Effector memory CD4-positive, alpha-beta T cell (primary cell): ENCODE data around the gene DISC1.

Source experiments
- DNase-seq, 3 donors: peaks; one replicate each; pipeline ENCODE4 v3.0.0-alpha.2; 2020
- H3K27ac ChIP-seq: 2 replicates; pipeline ENCODE4 v1.7.0; 2013; ENCODE audit warnings: mild to moderate bottlenecking, low read length, moderate library complexity; ENCODE audit not compliant: insufficient read depth, poor library complexity, severe bottlenecking
- H3K27me3 ChIP-seq: replicated peaks from 2 replicates; pipeline ENCODE4 v1.7.0; 2013; ENCODE audit warnings: mild to moderate bottlenecking, low read length; ENCODE audit not compliant: insufficient read depth, control insufficient read depth, poor library complexity, severe bottlenecking
- H3K36me3 ChIP-seq: 2 replicates; pipeline ENCODE4 v1.7.0; 2013; ENCODE audit warnings: mild to moderate bottlenecking, low read length, moderate library complexity; ENCODE audit not compliant: control insufficient read depth, insufficient read depth
- H3K4me1 ChIP-seq: 2 replicates; pipeline ENCODE4 v1.7.0; 2013; ENCODE audit warnings: low read length, mild to moderate bottlenecking; ENCODE audit not compliant: control insufficient read depth, insufficient read depth, poor library complexity, severe bottlenecking
- H3K4me3 ChIP-seq: 2 replicates; pipeline ENCODE4 v1.7.0; 2013; ENCODE audit warnings: low read length, low read depth, mild to moderate bottlenecking; ENCODE audit not compliant: insufficient read depth, poor library complexity, severe bottlenecking
- H3K9me3 ChIP-seq: 2 replicates; pipeline ENCODE4 v1.7.0; 2013; ENCODE audit warnings: mild to moderate bottlenecking, low read length, moderate library complexity; ENCODE audit not compliant: control insufficient read depth

The DISC1 gene

DNA sequence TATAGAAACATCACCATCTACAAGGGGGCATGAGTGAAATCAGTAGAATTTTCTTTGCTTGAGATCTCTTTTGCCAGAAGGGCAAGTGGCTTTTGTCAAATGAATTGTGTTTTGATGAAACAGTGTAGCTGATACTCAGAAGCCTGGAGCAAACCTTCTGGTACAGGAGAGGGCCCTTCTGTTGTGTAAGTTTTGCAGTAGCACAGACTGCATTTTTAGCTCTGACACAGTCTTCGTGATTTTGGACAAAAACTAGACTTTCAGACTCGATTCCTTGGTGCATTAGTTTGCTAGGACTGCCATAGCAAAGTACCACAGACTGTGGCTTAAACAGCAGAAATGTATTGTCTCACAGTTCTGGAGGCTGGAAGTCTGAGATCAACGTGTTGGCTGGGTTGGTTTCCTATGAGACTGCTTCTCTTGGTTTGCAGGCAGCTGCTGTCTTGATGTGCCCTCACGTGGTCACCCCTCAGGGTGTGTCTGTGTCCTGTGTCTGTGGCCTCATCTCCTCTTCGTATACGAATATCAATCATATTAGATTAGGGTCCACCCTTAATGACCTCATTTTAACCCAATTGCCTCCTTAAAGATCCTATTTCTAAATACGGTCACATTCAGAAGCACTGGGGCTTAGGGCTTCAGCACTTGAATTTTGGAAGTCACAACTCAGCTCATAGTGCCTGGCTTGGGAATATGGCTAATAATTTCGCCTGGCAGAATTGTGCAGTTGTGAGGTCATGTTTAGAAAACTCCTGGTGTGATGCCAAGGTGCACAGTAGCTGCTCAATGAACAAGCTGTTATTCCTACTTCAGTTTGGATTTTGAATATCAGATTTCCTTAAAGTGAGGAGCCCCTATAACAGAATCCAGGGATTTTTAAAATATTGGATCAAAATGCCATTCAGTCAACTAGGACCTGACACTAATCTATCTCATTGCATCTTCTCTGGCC, 21.2 kb upstream of the DISC1 start:
- Histone ChIP-seq H3K27me3 (no peaks in the 10 kb centered on the region), H3K27ac (no peak overlapping the region), H3K9me3 (no peaks in the 10 kb centered on the region), H3K4me3 (no peak overlapping the region), H3K36me3 (no peaks in the 10 kb centered on the region), H3K4me1 (peaks cover 3% of the 10 kb centered on the region)
- DNase-seq, result no peak

DNA sequence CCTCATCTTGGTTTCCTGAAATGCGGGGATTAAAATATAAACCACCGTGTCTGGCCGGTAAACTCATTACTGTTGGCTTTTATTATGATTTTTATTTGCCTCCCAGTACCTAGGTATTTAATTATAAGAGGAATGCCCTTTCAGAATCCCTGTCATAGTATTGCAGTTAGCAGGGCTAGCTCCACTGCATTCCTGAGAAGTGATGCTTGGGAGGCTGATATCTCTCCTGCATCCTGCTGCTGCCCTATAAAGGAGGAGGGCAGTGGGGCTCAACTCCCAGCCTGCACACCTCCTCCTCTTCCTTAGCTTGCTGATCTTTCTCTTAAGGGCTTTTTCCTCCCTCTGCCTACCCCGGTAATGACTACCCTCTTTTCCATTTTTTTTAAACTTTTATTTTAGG, 19.9 kb upstream of the DISC1 start:
- peaks cover 9% of the 10 kb centered on the region for H3K4me1 ChIP-seq
- no peak for DNase-seq

DNA sequence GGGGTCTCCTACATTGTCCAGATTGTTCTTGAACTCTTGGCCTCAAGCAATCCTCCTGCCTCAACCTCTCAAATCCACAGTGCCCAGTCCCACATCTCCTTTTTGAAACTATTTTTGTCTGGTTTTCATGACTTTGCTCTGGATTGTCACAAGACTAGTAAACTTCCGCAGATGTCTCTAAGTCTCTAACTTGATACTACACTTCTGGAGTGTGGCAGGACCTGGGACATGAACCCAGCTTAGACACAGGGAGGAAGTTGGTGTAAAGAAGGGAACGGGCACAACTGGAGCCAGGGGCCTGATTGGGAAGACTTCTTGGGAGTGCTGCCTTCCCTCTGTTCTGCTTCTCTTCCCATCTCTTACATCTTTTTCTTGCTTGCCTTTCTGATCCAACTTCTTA, 16.2 kb upstream of the DISC1 start:
- no peak for DNase-seq
- no peak overlapping the region for H3K4me3 ChIP-seq
- H3K27ac ChIP-seq, result no peak overlapping the region
- no peaks in the 10 kb centered on the region for H3K36me3 ChIP-seq
- H3K27me3 ChIP-seq, result no peaks in the 10 kb centered on the region
- no peaks in the 10 kb centered on the region for H3K9me3 ChIP-seq
- peaks cover 35% of the 10 kb centered on the region for H3K4me1 ChIP-seq

More for the DNA sequence above, 19.9 kb upstream of the DISC1 start:
- Histone ChIP-seq H3K4me3 (no peak overlapping the region), H3K27ac (no peak overlapping the region), H3K36me3 (no peaks in the 10 kb centered on the region), H3K27me3 (no peaks in the 10 kb centered on the region), H3K9me3 (no peaks in the 10 kb centered on the region)

DNA sequence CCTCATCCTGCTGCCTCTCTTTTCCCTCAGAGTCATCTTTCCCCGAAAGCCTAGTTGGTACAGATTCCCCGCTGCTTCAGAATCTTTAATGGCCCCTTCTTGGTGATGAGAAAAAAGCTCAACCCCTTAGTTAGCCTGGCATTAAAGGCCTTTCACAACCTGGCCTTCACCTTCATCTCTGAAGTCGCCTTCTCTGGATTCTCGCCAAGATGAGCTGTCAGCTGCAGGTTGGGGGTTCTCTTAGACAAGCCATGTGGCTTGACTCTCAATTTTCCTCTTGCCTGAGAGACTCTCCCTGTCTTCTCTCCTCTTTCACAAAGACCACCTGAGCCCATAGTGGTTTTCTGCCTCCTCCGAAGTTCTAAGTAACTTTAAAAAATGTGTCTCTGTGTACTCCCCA, 15.5 kb upstream of the DISC1 start:
- Histone ChIP-seq H3K27me3 (no peaks in the 10 kb centered on the region), H3K27ac (no peak overlapping the region), H3K4me3 (no peak overlapping the region), H3K36me3 (no peaks in the 10 kb centered on the region), H3K4me1 (peaks cover 35% of the 10 kb centered on the region), H3K9me3 (no peaks in the 10 kb centered on the region)
- DNase-seq, result no peak

DNA sequence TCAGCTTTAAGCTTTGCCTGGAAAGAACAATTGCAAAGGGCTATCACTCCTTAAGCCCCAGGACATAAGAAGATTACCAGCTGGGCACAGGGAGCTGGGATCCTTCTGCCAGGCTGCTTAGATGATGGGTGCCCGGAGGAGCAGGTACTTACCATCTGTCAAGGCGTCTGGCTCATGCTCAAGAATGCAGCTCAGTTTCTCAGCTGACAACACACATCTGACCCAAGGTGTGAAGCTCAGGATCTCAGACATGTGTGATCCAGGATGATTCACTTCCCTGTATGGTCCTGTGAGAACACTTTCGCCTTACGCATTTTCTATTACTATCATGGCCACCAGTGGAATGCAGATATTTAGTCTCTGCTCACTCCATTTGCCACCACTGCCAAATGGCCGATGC, 14.7 kb upstream of the DISC1 start:
- H3K36me3 ChIP-seq, result no peaks in the 10 kb centered on the region
- no peak overlapping the region for H3K4me3 ChIP-seq
- no peaks in the 10 kb centered on the region for H3K9me3 ChIP-seq
- H3K27ac ChIP-seq, result peak overlapping the region; percentile 28
- no peak for DNase-seq
- peaks cover 35% of the 10 kb centered on the region for H3K4me1 ChIP-seq
- H3K27me3 ChIP-seq, result no peaks in the 10 kb centered on the region

DNA sequence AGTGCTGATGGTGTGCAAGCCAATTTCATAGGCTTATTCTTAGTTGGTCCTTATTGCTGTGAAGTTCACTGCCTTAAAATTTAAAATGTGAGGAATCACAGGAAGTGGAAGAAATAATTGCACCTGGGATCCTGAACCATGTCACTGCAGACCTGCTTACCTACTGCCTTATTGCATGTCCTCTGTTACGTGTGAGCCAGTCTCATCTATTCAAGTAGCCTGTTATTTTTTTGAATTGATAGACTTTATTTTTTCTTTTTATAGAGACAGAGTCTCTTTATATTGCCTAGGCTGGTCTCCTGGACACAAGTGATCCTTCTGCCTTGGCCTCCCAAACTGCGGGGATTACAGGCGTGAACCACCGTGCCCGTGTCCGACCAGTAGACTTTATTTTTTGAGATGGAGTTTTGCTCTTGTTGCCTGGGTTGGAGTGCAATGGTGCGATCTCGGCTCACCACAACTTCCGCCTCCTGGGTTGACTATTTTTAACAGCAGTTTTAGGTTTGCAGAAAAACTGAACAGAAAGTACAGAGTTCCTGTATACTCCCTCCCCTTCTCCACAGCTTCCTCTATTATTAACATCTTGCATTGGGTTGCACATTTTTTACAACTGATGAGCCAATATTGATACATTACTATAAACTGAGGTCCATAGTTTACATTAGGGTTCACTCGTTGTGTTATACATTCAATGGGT, 14.0 kb upstream of the DISC1 start:
- peak overlapping the region; percentile 20 for H3K4me3 ChIP-seq

DNA sequence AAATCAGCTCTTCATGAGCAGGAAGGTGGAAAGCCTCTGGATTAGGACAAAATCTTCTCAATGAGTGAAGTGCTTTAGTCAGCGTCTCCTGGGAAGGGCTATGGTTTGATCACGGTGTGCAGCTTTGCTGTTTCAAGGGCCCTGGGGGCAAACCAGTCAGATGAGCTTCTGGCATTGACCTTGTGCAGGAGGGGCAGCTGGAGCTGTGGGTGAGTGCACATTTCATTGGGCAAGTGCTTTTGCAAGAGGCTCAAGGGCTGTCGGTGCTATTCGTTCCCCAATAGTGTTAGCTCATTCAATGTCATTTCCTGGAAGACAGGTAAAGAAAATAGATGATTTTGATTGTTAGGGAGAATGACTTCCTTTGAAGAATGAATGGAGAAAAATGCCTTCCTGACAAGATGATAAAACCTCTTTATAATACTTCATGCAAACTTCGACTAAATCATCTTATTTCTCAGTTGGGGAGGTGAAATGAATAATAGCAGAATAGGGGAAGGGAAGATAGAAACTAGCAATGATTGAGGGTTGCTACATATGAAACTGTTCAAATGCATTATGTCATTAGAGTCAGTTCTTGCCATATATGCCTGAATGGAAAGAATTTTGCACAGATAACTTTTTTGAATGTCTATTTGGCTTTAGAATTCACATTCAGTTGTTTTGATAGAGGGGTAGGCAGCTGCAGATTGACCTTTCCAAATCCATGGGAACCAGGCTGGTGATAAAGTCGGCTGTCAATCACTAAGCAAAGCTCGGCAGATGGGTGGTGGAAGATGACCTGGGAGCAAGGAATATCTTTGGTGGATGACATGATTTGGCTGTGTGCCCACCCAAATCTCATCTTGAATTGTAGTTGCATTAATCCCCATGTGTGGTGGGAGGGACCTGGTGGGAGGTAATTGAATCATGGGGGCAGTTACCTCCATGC, 12.9 kb upstream of the DISC1 start:
- peak overlapping the region; percentile 27 for H3K27ac ChIP-seq
- H3K36me3 ChIP-seq, result no peaks in the 10 kb centered on the region
- no peak for DNase-seq
- no peaks in the 10 kb centered on the region for H3K27me3 ChIP-seq
- H3K9me3 ChIP-seq, result no peaks in the 10 kb centered on the region
- no peak overlapping the region for H3K4me3 ChIP-seq
- H3K4me1 ChIP-seq, result peaks cover 35% of the 10 kb centered on the region

More for the DNA sequence above, 14.0 kb upstream of the DISC1 start:
- Histone ChIP-seq H3K4me1 (peaks cover 35% of the 10 kb centered on the region), H3K27ac (peak overlapping the region; percentile 28), H3K9me3 (no peaks in the 10 kb centered on the region), H3K27me3 (no peaks in the 10 kb centered on the region), H3K36me3 (no peaks in the 10 kb centered on the region)
- DNase-seq, result peak in 1 of 3 donors; percentile 20

DNA sequence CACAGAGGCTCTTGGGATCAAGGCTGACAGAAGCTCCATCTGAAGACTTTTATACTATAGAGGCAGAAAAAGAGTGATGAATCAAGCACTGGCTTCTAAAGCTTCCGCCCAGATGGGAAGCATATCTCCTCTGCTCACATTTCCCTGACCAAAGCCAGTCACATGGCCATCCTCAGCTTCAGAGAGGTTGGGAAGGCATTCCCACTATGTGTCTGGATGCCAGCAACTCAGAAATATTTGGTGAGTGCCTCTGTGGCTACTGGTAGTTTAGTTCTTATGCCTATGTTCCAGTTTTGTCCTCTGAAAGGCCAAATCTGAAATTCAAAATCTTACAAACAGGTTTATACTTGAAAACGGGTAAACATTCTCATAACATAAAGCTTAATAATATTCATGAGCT, 9.9 kb upstream of the DISC1 start:
- Histone ChIP-seq H3K4me1 (peaks cover 29% of the 10 kb centered on the region), H3K4me3 (no peak overlapping the region), H3K27ac (no peak overlapping the region), H3K36me3 (no peaks in the 10 kb centered on the region), H3K9me3 (no peaks in the 10 kb centered on the region), H3K27me3 (no peaks in the 10 kb centered on the region)
- no peak for DNase-seq

DNA sequence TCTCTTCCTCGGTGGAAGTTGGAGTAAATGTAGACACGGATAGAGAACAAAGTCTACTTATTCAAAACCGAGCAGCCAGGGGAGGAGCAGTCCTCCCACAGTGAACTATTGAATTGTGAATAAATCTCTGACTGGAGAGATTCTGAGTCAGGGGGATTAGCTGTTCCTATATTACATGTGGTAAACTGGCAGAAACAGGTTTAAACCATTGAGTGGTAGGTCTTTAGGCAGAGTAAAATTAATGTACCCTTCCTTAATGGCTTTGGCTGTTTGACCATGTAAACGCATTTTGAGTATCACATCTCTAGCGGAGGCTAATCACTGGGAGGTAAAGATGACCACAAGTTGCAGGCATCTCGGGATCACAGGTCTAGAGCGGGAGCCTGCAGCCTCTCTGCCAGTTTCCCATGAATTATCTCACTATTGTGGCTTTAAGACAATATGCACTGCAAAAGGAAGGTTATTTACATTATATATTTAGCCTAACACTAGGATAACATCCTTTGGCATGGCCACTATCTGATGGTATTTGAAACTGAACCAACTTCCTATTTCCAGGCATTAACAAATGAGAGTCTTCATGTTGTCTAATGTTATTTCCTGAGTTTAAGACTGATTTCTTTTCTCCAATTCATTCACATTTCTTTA, 7.9 kb upstream of the DISC1 start:
- Histone ChIP-seq H3K36me3 (no peaks in the 10 kb centered on the region), H3K4me1 (peaks cover 9% of the 10 kb centered on the region), H3K27ac (no peak overlapping the region), H3K27me3 (no peaks in the 10 kb centered on the region), H3K9me3 (no peaks in the 10 kb centered on the region), H3K4me3 (no peak overlapping the region)
- DNase-seq, result no peak
